ENCODE measurements around the gene RTN4R.

- no peak for TF ChIP-seq POLR2AphosphoS5 (IDR thresholded peaks at IDR 0.05)
- TF ChIP-seq CTCF (IDR thresholded peaks at IDR 0.05), result no peak
These were observed 35.9 kb downstream of the RTN4R start for GRCh38 chr22:20232237-20232598.
